Measurements from ENCODE around the gene WDR83.

GRCh38 chr19:12695514-12695913 is 28.9 kb downstream of the WDR83 start:
- TF ChIP-seq CTCF (IDR thresholded peaks at IDR 0.05) (no peak), MYC (IDR thresholded peaks at IDR 0.05; ENCODE audit: borderline replicate concordance, low read length) (no peak), RAD21 (conservative IDR thresholded peaks at IDR 0.05 in 1 of 2, IDR thresholded peaks at IDR 0.05 in 1 of 2) (no peak), POLR2A (IDR thresholded peaks at IDR 0.05; ENCODE audit: low read length) (no peak), HOXB13 (CRISPR knock-in tag; IDR thresholded peaks at IDR 0.05; ENCODE audit: low read depth) (no peak), PHF8 (IDR thresholded peaks at IDR 0.05; ENCODE audit: borderline replicate concordance, low read depth) (no peak), REST (IDR thresholded peaks at IDR 0.05) (no peak), CHD4 (IDR thresholded peaks at IDR 0.05; ENCODE audit: borderline replicate concordance) (no peak)
- TF ChIP-seq, protein P1, sequence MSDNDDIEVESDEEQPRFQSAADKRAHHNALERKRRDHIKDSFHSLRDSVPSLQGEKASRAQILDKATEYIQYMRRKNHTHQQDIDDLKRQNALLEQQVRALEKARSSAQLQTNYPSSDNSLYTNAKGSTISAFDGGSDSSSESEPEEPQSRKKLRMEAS (IDR thresholded peaks at IDR 0.05): no peak
